ENCODE results near the gene ATP2B2.

ATP2B2 gene

DNA sequence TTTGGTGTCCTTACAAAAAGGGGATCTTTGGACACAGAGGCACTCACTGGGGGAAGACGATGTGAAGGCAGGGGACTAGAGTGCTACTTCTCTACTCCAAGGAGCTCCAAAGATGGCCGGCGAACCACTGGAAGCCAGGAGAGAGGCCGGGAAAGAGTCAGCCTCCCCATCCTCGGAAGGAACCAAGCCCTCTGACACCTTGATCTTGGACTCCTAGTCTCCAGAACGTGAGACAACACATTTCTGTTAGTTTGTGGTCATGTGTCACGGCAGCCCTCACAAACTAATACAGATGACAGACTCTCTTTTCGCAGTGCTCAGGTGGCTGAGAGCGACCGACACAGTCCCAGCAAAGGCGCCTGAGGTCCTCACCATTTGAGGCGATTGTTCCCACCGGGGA lies 24.4 kb upstream of the ATP2B2 start:
- no peak for DNase-seq (ENCODE audit: low spot score)

DNA sequence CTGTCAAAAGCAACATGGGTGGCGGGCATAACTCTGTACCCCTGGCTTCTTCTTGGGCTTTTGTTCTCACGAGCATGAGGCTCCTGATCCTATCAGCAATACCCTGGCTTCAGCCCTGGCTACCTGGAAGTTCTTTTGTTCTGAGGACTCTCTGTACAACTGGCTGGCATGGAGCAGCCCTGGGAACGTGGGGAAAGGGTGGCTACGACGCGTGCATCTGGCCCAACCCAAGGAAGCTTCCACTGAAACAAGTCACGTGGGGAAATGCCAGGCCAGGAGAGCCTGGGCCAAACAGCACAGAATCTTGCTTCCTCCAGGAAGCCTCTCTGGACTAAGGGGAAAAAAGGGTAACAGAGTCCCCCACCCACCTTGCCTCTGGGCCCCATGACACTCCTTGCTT lies 22.7 kb upstream of the ATP2B2 start:
- no peak for DNase-seq (ENCODE audit: low spot score)

DNA sequence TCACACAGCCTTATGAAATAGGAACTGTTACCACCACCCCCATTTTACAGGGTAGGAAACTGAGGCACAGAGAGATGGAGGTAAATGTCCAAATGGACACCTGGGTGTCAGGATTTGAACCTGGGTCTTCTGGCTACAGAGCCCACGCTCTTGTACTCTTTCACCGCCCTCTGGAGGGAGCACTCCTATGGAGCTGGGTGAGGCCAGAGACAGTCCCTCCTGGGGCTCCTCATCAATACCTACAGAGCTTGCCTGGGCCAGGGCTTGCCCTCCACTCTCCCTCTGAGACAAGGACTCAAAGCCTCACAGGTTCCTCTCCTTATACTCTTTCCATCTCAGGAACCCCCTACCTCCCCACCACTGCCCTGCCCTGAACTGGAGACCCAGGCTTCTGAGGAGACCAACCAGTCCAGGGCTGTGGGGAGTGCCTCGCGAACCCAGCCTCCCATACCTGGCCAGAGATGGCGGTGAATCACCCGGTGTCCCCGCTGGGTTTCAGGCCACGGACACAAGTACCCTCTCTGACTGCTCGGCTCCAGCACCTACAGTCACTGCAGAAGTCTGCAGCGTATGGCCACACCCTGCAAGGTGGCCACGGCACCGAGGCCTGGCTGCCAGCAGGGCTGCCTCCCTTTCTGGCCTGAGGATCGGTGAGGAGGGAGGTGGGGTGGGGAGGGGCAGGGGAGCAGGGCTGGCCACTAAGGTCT lies 22.1 kb upstream of the ATP2B2 start:
- no peak for DNase-seq (ENCODE audit: low spot score)

DNA sequence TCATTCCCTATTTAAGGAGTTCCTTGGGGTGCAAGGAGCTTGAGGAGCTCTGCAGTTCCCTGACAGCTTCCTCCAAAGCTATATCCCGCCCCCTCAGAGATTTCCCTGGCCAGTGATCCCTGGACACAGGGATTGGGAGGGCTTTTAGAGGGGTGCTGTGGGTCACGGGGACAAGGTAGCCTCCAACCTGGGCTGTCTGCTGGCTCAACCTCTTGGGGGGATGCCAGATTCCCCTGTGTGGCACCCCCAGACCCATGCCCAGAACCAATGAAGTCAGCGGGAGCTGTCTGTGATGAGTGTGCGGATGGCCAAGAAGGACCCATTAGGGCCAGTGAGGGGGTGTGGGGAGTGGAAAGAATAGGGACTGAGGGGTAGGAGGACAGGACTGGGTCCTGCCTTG lies 21.0 kb upstream of the ATP2B2 start:
- no peak for DNase-seq (ENCODE audit: low spot score)

DNA sequence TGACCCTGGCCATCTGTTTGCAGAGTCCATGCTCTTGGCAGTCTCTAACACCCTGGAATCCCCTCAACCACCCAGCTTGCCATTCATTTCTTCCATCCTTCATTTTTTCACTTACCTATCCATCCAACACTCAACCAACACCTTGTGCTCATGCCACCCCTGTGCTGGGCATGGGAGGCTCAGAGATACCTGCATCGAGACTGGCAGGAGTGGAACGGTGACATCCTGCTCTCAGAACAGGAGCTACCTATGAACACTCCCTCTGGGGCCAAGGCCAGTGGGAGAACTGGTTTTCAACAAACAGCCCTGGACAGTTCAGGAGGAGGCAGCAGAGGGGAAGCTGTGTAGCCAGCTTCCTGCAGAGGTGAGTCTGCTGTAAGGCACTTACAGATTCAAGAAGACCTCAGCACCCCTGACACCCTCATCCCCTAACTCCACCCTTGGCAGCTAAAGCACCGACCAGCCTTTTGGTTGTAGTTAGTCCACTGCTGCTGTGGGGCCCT lies 19.5 kb upstream of the ATP2B2 start:
- DNase-seq (ENCODE audit: low spot score): no peak

DNA sequence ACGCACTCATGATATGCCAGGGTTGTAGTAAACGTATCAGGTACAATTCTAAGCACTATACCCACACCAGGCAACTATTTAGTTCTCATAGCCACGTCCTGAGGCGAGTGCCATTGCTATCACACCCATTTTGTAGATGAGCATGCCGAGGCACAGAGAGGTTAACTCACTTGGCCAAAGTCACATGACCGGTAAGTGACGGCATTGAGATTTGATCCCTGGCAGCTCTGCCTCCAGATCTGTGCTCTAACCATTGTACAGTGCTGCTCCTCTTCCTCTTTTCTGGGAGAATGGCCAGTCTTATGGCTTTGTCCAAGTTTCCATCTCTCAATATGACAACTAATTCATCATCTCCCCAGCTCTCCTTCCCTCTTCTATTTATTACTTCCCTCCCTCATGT lies 18.9 kb upstream of the ATP2B2 start:
- no peak for DNase-seq (ENCODE audit: low spot score)

DNA sequence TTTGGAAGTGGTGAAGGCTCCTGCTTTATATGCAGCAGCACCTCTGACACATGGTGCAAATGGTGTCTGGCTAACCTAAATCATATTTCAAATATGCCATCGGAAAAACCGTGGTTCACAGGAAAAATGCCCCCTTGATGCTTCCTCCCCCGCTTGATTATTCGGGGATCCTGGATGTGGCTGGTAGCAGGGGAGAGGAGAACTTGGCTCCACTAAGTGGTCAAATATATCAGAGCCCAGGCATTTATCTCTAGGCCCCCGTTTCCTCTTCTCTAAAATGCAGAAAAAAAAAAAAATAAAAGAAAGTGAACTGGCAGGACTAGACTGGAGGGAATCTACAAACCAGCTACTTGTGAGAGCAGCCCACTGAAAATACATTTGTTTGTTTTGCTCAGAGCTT lies 18.2 kb upstream of the ATP2B2 start:
- no peak for DNase-seq (ENCODE audit: low spot score)

DNA sequence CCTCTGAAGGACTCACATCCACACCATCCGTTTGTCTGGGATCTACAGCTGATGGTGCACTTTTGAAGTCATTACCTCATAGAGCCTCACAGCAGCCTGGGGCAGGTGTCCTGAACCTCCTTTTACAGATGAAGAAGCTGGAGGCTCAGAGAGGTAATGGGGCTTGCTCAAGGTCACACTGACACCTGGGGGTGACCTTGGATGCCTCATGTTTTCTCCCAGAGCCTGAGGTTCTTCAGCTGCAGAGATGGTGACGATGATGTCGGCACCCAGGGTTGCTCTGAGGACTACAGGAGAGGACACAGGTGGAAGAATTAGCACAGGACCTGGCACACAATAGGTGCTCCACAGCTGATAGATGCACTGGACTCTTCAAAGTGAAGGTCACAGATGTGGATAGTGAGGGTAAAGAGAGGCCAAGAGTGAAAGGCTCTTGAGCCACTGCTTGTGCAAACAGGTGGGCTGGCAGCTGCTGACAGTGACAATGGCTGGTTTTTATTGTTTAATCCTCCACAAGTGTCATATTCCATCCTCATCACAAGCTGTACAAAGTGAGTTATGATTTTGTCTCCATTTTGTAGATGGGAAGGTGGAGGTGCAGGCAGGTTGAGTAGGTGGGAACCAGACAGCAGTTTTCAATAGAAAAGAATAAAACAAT lies 17.4 kb upstream of the ATP2B2 start:
- no peak for DNase-seq (ENCODE audit: low spot score)

DNA sequence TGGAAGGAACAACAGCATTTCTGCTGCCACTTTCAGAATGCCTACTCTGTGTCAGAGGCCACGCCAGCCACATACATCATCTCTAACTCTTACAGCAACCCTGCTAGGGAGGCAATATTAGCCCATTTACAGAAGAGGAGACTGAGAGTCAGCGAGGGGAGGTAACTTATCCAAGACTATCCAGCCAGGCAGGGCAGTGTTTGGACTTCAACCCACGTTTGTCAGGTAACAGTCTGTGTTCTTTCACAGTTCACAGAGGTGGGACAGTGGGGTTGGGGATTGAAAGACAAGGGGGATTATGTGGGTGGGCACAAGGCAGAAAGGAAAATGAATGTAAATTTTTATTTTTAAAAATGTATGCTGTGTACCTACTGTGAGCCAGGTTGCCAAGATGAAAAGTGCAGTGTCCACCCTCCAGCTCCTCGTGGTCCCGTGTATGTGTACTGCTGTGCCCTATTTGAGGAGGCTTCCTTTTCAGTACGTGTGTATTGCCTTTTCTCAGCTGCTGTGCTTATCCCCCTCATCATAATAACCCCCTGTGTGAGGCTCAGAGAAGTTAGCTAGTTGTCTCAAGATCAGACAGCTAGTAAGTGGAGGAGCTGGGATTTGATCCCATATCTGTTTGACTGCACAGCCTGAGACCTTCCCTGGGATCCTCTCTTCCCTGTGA lies 16.5 kb upstream of the ATP2B2 start:
- DNase-seq (ENCODE audit: low spot score): no peak

DNA sequence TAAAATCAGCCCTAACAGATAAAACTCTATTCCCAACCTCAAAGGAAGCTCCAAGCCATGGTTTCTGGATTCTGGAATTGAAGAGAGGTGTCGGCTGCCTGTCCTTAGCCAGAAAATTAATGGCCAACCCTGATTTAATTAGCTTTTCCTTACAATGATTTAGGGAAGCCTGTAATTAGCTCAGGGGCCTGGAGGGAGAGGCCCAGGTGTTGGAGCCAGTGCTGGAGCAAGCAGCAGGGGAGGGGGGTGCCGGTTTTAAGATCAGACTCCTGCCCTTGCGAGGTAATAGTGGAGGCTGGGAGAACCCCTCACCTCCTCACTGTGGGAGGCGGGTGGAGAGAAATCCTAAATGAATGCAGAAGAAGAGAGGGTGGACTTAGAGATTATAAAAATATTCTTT lies 14.7 kb upstream of the ATP2B2 start:
- no peak for DNase-seq (ENCODE audit: low spot score)

DNA sequence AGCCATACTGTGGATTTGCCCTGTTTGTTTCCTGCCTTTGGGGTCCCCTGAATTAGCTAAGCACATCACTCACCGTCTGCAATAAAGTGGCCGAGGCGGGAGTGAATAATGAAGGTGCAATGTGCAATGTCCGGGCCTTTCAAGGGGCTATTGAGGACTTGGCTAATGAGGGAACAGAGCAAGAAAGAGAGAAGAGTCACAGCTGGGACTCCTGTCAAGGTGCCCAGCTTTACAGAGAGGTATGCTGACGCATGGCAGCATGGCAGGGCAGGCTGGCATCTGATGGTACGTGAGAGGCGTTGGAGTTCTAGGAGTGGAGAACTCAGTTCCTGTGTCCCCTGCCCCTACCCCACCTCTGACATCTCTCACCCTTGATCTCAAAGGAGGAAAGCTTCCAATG lies 13.8 kb upstream of the ATP2B2 start:
- no peak for DNase-seq (ENCODE audit: low spot score)

DNA sequence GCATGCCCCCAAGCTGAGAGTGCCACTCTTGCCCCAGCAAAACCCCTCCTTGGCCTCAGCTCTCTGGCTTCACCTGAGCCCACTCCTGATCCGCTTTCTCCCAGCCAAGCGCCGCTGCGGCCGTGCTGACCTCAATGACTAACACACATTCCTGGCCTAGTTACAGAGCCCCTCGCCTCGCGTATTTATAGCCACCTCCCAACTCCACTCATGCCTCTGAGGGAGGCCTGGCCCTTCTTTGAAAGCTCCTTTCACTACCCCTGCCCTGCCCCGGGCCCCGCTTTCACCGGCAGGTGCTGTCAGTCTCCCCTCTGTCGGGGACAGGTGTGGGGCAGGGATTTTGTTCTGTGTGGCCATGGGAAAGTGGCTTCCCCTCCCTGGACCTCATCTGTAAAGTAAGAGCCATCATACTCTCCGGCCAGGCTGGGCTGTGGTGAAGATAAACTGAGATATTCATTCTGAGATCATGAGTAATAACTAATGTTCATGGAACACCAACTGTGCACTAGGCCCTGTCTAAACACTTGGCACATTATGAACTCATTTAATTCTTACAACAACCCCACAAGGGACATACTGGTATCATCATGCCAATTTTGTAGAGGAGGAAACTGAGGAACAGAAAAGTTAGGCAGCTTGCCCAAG lies 13.2 kb upstream of the ATP2B2 start:
- no peak for DNase-seq (ENCODE audit: low spot score)

DNA sequence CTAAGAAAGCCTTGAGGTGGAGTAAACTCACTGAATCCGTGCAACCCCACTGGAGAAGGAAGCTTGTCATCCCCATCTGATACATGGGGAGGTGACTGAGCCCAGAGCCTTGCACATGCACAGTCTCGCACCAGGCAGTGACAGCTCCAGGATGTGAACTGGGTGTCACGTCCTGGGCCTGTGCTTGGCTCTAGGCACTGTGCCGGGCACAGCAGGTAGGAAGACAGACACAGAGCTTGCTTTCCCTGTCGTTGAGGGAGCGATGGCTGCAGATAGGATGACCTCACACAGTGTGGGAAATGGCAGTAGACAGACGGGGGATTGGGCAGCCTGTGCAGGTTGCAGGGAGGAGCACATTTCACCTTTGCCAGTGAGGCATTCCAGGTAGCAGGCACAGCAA lies 12.2 kb upstream of the ATP2B2 start:
- DNase-seq (ENCODE audit: low spot score): no peak

DNA sequence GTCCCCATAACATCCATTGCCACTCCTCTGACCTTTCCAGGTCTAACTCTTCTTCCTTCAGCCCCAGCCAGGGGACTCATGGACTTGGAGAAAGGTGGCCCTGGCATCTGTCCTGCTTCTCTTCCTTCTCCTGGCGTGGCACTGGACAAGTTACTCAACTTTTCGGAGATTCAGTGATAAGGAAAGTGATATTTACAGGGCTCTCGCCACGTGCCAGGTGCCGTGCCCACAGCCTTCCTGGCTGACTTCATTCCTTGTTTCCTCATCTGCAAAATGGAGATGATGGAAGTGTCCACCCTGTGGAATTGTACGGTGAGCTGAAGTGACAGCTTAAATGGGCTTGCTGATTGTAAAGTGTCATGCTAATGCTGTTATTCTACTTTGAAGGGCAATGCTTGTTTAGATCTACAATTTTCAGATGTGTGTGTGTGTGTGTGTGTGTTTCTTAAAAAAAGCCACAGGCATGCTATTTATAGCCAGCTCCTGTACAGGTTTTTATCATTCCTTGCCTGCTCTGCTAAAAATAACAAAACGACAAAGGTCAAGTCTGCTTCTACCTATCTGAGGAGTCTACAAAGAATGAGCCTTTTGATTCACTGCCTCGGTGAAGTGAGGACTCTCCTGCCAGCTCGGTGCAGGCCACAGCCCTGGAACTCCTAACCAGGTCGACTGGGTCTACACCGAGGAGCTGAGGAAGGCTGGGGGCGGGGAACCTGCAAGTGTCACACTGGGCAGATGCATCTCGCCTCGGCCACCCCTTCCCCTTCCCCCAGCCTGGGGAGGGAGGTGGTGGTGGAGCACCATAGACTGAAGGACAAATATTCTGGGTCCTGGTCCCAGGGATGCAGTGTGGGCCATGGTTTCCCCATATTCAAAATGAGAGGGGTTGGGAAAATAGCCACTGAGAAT lies 11.4 kb upstream of the ATP2B2 start:
- DNase-seq (ENCODE audit: low spot score): no peak

DNA sequence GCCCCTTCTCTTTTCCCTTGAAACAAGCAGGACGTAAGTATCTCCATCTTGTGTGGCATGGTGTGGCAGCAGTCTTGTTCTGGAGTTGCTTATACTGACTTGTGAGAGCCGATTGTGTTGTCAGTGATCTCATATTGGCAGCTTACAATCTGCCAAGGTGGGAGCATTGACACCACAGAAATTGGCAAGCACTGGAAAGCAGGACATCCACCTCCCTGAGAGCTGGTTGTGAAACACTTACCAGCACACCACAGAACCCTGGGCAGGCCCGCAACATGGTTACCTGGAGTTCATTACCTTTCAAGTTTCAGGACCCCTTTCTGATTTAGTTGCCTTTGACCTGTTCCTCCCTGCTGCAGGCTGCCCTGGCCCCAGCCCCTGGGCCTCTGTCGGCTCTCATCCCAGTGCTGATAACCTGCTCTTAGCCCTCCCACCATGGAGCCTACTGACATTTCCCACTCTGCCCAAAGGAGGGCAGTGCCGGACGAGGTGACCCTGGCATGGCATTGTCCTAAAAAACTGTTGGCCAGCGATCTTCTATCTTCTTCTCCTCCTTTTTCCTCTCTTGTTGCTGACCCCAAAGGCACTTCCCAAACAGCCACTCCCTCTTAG lies 10.6 kb upstream of the ATP2B2 start:
- no peak for DNase-seq (ENCODE audit: low spot score)

DNA sequence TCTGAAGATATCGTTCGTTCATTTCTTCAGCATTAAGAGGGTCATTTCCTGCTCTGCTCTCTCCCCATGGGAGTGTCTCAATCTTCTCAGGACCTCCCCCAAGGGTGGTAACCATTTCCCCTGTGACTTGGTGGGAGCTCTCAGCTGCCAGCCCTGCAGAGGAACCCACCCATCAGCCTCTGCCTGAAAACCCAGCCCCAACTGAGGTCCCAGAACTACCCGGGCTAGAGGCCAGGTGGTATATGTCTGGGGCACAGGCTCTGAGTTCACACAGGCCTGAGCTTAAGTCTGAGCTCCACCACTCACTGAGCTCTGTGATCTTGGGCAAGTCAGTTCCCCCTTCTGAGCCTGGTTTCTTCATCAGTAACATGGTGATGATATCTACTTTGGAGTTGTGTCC lies 10.0 kb upstream of the ATP2B2 start:
- no peak for DNase-seq (ENCODE audit: low spot score)

DNA sequence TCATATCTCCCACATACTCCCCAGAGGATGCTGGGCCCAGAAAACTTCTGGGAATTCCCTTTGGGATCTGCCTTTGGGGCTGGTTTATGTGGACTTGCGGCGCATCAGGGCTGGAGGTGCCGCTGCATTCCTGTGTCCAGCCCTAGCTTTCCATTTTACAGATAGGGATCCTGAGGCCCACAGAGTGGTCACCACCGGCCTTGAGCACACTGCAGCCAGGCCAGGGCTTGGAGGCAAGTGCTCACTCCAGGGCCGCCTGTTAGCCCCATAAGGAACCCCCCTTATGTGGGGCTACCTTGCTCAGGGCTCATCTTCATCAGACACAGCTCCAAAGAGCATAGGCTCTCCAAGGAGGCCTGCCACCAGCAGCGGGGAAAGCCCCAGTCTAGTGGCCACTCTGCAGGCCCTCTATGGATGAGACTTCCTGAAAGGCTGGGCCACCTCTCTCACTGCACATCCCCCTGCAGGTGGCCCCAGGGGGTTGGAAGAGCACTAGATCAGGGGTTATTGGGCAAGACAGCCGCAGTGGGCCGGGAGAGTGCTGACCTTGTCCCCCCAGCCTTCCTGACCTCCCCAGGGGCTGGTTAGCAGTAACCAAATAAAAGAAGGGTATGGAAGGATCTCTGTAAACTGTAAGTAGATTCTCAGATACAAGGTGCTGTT lies 9.2 kb upstream of the ATP2B2 start:
- DNase-seq (ENCODE audit: low spot score): no peak

DNA sequence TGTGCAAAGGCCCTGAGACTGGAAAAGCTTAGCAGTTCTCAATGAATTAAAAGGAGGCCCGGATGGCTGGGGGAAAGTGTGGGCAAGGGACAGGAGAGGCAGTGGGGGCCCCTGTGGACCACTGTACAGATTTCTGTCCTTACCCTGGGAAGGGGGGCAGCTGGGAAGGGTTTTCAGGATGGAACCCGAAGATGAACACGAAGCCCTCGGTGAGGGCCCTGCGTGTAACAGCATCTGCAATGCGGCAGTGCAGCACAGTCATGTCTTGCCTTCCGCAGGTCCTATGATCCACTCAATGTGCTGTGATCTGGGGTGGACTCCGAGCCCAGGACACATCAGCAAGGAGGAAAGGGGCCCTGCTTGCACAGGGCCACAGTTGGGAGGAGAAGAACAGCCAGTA lies 7.9 kb upstream of the ATP2B2 start:
- no peak for DNase-seq (ENCODE audit: low spot score)

DNA sequence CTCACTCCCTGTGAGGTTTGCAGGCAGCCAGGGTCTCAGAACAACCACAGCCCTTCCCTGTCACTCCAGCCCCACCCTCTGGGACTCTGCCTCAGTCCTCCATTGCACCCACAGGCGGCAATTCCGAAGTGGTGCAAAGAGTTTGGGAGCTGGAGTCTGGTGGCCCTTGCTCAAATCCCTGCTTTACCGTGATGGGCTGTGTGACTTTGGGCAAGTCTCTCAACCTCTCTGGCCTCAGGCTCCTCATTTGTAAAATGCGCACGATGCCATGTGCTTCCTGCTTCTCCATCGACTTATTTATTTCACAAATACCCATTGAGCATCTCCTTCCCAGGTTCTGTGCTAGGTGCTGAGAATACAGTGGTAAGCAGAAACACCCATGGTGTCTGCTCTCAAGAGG lies 7.3 kb upstream of the ATP2B2 start:
- DNase-seq (ENCODE audit: low spot score): no peak

DNA sequence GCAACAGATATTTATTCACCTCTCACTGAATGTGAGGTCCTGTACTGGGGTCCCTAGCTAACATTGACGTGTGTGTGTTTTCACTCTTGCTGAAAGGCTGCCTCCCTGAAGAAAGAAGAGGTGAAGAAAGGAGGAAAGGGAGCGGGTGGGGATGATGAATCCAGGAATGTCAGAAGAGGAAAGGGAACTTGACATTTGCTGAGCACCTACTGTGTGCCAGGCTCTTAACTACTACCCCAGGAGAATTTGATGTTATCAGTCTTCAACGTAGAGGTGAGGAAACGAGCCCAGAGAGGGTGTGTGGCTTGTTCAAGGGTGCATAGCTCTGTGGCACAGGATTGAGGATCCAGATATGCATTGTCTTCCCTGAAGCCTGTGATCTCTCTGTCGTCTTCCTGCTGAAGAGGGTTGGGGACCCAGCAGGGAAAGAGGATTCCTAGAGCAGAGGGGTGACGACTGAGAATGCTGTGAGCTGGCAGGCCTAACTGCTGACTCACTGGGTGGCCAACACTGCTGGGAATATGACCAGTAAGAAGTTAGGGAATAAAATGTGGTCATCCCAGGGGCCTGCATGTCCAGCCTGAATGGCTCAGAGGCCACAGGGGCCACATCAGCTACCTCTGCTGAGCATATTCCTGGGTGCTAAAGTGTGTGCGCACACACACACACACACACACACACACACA lies 6.6 kb upstream of the ATP2B2 start:
- no peak for DNase-seq (ENCODE audit: low spot score)
